Prostate gland (tissue), 2 donors: ENCODE results near the gene C19orf85.

ENCODE experiments used
- POLR2A ChIP-seq: fragments of 450-650 bp; IDR thresholded peaks from one replicate; pipeline ENCODE4 v1.6.1; 2016; ENCODE audit warnings: antibody characterized with exemption, mild to moderate bottlenecking
- TF ChIP-seq, protein P1 (sequence below), 4 experiments: fragments of 200-600 bp in 2 of 4; fragments of 450-650 bp in 2 of 4; sonication (generic) in 2 of 4; IDR thresholded peaks; 1 replicate in 3 of 4; 2 replicates in 1 of 4; pipeline ENCODE4 v1.5.1; 2016 to 2019; ENCODE audit warnings: antibody characterized with exemption in 4 of 4, mild to moderate bottlenecking in 2 of 4, moderate library complexity in 2 of 4

GRCh38 chr19:55479045-55479444, 14.5 kb upstream of the C19orf85 start:
- TF ChIP-seq, protein P1, sequence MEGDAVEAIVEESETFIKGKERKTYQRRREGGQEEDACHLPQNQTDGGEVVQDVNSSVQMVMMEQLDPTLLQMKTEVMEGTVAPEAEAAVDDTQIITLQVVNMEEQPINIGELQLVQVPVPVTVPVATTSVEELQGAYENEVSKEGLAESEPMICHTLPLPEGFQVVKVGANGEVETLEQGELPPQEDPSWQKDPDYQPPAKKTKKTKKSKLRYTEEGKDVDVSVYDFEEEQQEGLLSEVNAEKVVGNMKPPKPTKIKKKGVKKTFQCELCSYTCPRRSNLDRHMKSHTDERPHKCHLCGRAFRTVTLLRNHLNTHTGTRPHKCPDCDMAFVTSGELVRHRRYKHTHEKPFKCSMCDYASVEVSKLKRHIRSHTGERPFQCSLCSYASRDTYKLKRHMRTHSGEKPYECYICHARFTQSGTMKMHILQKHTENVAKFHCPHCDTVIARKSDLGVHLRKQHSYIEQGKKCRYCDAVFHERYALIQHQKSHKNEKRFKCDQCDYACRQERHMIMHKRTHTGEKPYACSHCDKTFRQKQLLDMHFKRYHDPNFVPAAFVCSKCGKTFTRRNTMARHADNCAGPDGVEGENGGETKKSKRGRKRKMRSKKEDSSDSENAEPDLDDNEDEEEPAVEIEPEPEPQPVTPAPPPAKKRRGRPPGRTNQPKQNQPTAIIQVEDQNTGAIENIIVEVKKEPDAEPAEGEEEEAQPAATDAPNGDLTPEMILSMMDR (IDR thresholded peaks at IDR 0.05) = no peak
- TF ChIP-seq POLR2A = no peak
